ENCODE data around the gene E2F4.

Gene E2F4

GRCh38 chr16:67230809-67231660 lies 39.1 kb downstream of the E2F4 start:
- H3K4me3 ChIP-seq (ENCODE audit: low read depth, low read length), result no peak overlapping the region
- TF ChIP-seq, protein P1, sequence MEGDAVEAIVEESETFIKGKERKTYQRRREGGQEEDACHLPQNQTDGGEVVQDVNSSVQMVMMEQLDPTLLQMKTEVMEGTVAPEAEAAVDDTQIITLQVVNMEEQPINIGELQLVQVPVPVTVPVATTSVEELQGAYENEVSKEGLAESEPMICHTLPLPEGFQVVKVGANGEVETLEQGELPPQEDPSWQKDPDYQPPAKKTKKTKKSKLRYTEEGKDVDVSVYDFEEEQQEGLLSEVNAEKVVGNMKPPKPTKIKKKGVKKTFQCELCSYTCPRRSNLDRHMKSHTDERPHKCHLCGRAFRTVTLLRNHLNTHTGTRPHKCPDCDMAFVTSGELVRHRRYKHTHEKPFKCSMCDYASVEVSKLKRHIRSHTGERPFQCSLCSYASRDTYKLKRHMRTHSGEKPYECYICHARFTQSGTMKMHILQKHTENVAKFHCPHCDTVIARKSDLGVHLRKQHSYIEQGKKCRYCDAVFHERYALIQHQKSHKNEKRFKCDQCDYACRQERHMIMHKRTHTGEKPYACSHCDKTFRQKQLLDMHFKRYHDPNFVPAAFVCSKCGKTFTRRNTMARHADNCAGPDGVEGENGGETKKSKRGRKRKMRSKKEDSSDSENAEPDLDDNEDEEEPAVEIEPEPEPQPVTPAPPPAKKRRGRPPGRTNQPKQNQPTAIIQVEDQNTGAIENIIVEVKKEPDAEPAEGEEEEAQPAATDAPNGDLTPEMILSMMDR (IDR thresholded peaks at IDR 0.05; ENCODE audit: insufficient read depth, low read depth, low read length, missing control alignments), result no peak
- no peak for DNase-seq (ENCODE audit: low read depth)

DNA sequence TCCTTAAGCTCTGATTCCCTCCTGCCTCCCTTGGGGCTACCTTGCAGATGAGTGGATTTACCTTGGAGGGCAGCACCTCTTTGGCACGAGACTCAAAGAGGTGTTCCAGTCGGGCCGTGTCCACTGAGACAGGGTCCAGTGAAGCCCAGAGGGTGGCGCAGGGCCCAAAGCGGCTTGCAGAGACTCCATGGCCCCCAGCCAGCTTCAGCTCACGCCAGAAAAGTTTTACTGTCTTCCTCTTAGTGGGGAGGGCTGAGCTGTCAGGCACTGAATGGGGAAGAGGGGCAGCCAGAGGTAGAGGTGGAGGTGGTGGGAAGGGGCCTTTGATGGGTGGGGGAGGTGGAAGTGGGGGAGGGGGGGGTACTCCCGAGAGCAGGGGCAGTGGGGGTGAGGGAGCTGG lies 41.6 kb downstream of the E2F4 start:
- no peak for DNase-seq (ENCODE audit: low read depth)
- no peak overlapping the region for H3K4me3 ChIP-seq (ENCODE audit: low read depth, low read length)
- TF ChIP-seq, protein P1 (IDR thresholded peaks at IDR 0.05; ENCODE audit: insufficient read depth, low read depth, low read length, missing control alignments), result no peak

- no peak overlapping the region for H3K4me3 ChIP-seq (ENCODE audit: low read depth, low read length)
- TF ChIP-seq, protein P1 (IDR thresholded peaks at IDR 0.05; ENCODE audit: insufficient read depth, low read depth, low read length, missing control alignments), result no peak
- no peak for DNase-seq (ENCODE audit: low read depth)
Measured at GRCh38 chr16:67234180-67234597, 42.2 kb downstream of the E2F4 start.

DNA sequence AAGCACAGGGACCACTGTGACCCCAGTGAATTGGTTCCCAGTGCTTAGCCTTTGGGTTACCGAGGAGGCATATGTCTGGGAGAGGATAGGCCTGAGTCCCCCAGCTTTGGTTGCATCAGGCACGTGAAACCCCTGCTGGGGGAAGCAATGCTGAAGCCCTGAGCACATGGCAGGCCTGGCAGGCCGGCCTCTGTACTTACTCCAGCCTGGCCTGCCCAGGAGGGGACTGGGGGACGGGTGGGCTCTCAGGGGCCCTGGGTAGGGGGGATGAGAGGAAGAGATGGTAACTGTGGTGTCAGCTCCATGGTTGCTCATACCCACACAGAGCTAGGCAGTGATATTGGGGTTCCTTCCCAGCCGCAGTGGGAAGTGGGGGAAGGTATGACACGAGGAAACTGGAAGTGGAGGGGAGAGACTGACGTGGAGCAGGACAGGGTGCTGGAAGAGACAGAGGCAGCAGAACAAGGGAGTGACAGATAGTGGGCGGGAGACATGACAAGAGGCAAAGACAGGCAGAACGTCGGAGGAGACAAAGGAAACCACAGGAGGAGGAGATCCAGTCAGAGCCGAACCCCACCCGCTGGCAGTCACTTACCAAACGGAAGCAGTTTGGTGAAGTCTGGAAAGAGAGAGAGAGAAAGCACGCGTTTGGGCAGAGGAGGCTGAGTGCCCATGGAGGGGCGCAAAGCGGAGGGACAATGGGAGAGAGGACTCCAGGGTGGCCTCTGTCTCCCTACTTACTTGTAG lies 44.0 kb downstream of the E2F4 start:
- no peak overlapping the region for H3K4me3 ChIP-seq (ENCODE audit: low read depth, low read length)
- DNase-seq (ENCODE audit: low read depth), result no peak
- TF ChIP-seq, protein P1 (IDR thresholded peaks at IDR 0.05; ENCODE audit: insufficient read depth, low read depth, low read length, missing control alignments), result no peak

GRCh38 chr16:67236563-67237395 lies 44.8 kb downstream of the E2F4 start:
- DNase-seq (ENCODE audit: low read depth), result peak; percentile 81
- TF ChIP-seq, protein P1 (IDR thresholded peaks at IDR 0.05; ENCODE audit: insufficient read depth, low read depth, low read length, missing control alignments), result no peak
- H3K4me3 ChIP-seq (ENCODE audit: low read depth, low read length), result no peak overlapping the region

DNA sequence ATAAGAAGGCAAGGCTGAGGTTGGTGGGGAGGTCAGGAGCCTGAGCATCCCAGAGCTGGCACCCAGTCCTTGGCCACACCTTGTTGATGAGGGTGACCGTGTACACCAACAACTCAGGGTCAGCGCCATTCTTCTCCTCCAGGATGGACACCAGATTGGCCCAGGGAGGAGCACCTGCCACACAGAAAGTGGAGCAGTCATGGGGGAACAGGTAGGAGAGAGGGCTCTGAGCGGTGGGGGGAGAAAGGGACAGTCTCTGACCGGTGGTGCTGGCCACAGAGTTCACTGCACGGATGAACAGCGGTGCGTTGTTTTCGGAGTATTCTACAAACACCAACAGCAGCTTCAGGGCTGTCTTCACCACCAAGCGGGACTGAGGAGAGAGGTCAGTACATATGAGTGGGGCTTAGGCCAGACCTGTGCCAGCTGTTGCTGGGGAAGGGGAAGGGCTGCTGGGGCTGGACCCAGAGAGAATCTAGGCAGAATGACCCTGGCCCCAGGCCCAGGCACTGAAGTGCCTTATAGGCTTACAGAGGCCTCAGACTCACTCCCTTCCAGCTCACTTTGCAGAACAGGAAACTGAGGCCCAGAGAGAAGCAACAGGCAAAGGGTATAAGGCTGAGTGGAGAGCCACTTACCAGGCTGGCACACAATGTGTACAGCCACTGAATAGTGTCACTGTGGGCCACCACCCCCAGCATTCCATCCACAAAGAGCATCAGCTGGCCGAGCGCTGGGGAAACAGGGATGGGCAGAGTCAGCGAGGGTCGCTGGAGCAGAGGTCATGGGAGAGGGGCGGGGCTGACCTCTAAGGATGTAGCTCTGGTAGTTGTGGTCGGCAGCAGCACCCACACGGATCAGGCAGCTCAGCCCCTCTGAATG lies 45.7 kb downstream of the E2F4 start:
- TF ChIP-seq, protein P1 (IDR thresholded peaks at IDR 0.05; ENCODE audit: insufficient read depth, low read depth, low read length, missing control alignments), result no peak
- no peak overlapping the region for H3K4me3 ChIP-seq (ENCODE audit: low read depth, low read length)
- DNase-seq (ENCODE audit: low read depth), result no peak

Data from GM12865 (cell line).